Loucy (cell line): ENCODE results near the gene DOCK9.

Source experiments
- EZH2phosphoT487 ChIP-seq: fragments of 200-600 bp; IDR thresholded peaks from 2 replicates; pipeline ENCODE4 v1.6.1; 2018; ENCODE audit warnings: antibody characterized with exemption, mild to moderate bottlenecking, moderate library complexity, borderline replicate concordance
- TF ChIP-seq, protein P1 (sequence below): fragments of 200-600 bp; sonication (generic); conservative IDR thresholded peaks from 2 replicates; pipeline ENCODE4 v1.5.1; 2014; ENCODE audit warnings: mild to moderate bottlenecking, antibody characterized with exemption, low read length

GRCh38 chr13:98879957-98880356, 97.9 kb downstream of the DOCK9 start:
- TF ChIP-seq, protein P1, sequence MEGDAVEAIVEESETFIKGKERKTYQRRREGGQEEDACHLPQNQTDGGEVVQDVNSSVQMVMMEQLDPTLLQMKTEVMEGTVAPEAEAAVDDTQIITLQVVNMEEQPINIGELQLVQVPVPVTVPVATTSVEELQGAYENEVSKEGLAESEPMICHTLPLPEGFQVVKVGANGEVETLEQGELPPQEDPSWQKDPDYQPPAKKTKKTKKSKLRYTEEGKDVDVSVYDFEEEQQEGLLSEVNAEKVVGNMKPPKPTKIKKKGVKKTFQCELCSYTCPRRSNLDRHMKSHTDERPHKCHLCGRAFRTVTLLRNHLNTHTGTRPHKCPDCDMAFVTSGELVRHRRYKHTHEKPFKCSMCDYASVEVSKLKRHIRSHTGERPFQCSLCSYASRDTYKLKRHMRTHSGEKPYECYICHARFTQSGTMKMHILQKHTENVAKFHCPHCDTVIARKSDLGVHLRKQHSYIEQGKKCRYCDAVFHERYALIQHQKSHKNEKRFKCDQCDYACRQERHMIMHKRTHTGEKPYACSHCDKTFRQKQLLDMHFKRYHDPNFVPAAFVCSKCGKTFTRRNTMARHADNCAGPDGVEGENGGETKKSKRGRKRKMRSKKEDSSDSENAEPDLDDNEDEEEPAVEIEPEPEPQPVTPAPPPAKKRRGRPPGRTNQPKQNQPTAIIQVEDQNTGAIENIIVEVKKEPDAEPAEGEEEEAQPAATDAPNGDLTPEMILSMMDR: no peak
- no peak for TF ChIP-seq EZH2phosphoT487
